Stimulated activated CD8-positive, alpha-beta memory T cell treated with anti-CD3 and anti-CD28 coated beads, Interleukin-12 subunit alpha, Interleukin-12 subunit beta, amount 100 ng/mL, for 24 hours (primary cell): Measurements from ENCODE around the gene NXN.
"Not testable (repeated sequence)": the region's sequence is repeated elsewhere in the genome, so short reads cannot be mapped to it uniquely, and the experiment has no call there.

Experiments
- DNase-seq: peaks from one replicate; pipeline ENCODE4 v3.0.0-alpha.2; 2020; ENCODE audit errors: extremely low read depth

The NXN gene

DNA sequence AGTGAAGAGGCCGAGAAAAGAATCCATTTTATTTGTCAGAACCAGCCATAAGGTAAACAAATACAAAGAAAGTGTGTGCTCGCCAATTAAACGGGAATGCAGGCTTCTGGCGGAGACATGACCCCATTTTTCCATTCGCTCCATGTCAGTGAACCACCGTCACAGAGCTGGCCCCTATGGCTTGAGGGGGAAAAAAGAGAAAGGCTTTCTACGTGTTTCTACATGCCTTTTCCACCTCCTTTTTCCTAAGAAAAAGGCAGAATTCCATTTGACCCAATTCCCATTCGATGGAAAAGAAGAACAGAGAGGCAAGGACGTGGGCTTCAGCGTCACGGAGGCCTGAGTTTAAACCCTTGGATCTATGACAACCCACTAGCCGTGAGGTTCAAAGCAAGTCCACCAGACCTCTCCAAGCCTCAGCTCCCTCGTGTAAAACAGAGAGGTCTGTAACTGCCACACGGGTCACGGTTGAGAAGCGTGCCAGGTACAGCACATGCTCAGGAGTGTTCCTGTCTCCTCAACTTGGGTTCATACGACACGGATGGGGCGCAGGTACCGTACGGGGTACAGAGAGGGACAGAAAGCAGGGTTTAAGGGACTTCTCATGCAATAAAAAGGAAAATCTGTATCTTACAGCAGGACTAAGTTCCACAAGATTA is 91.9 kb downstream of the NXN start:
- no peak for DNase-seq

DNA sequence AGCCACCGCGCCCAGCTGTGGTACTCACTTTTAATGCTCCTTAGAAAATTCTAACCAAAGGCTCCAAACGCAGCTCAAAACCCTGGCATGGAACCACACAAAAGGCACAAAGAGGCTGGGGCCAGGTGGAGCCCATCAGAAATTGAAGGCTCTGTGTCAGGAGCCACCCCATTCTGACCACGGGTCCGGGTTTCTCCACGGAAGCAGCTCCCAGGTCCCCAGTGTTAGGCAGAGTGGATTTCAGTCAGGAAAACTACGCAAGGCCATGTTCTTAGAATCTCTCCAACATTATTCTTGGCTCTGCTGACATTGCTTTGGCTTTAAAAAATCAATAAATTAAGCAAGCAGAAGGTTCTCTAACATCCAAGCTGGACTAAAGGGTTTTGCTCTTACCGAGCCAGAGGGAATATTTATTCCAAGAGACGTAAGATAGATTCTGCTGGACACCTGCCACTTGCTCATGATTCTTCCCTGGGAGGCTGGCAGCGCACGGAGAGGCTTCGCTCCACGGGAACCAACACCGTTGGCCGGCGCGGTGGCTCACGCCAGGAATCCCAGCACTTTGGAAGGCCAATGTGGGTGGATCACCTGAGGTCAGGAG is 93.5 kb downstream of the NXN start:
- DNase-seq, result no peak

DNA sequence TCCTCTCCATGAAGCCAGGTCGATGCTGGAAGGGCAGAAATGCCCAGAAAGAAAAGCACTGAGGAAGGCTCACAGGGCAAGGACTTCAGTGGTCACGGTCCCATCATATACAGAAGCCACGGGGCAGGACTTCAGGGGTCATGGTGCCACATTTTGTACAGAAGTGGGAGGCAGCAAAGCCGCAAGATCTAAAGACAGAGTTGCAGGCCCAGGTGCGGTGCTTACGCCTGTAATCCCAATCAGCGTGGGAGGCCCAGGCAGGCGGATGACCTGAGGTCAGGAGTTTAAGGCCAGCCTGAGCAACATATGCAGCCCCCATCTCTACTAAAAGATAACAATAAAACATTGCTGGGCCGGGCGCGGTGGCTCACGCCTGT is 96.0 kb downstream of the NXN start:
- DNase-seq, result no peak

DNA sequence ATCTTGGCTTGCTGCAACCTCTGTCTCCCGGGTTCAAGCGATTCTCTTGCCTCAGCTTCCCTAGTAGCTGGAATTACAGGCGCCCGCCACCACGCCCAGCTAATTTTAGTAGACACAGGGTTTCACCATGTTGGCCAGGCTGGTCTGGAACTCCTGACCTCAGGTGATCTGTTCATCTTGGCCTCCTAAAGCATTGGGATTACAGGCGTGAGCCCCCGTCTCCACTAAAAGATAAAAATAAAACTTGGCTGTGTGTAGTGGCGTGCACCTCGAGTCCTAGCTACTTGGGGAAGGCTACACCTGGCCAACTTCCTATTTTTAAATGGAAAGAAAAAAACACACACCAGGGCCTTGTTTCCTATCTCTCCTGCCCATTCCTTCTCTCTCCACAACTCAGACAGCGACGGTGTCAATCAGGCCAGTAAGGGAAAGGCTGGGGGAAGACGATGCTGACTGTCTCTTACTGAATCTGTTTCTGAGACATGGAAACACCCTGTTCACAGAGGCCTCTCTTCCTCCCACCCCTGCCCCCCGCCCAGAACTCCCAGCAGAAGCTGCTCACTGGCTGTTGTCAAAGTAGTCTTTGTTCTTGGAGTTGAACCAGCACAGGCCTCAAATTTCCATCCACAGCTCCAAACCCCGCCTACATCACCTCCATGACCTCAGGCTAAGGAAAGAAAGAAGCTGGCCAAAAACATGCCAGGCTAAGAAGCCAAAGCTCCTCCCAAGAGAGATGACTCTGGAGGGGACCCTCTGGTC is 96.6 kb downstream of the NXN start:
- no peak for DNase-seq

DNA sequence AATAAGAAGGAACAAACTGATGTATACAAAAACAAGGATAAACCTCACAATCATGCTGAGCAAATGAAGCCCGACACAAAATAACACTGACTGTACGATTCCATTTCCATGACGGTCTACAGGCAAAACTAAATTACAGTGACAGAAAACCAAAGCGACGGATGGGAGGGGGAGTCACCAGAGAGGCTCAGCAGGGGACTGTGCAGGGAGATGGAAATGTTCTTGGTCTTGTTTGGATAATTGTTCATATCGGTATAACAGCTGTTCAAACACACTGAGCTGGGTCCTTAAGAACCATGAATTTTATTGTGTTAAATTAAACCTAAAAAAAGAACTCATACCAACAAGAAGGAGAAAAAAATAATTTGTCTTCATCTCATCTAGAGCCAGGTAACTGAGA is 97.8 kb downstream of the NXN start:
- no peak for DNase-seq

DNA sequence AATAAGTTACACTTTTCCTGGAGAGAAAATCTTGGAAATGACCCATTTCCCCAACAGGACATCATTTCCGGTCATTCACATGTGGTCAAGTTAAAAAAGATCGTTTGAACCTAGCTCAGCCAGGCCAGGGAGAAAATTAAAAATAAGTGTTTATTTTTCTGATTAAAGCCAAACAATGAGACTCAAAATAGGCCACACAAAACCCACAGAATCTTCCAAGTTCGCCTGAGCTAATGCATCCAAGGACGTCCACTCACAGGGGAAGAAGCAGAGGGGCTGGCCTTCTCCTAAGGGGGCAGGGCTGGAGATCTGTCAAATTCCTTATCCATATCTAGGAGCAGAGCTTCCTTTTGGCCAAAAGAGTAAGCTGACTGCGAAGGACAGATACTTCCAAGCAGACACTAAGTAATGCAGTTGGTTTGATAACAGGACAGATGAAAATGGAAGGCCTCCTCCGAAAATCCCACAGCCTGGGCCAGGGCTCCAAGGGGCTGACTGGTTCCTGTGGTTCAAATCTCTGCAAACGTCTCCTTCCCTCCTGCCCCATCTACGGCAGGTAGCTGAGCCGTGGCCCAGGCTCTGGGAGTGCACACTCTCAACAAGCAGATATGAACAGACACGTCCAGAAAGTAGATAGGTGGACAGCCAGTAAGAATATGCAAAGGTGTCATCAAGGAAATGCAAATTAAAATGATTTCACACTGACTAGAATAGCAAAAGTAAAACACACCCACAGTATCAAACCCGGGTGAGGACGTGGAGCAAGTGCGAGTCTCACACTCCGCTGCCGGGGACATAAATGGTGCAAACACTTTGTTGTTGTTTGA is 98.9 kb downstream of the NXN start:
- DNase-seq, result no peak

DNA sequence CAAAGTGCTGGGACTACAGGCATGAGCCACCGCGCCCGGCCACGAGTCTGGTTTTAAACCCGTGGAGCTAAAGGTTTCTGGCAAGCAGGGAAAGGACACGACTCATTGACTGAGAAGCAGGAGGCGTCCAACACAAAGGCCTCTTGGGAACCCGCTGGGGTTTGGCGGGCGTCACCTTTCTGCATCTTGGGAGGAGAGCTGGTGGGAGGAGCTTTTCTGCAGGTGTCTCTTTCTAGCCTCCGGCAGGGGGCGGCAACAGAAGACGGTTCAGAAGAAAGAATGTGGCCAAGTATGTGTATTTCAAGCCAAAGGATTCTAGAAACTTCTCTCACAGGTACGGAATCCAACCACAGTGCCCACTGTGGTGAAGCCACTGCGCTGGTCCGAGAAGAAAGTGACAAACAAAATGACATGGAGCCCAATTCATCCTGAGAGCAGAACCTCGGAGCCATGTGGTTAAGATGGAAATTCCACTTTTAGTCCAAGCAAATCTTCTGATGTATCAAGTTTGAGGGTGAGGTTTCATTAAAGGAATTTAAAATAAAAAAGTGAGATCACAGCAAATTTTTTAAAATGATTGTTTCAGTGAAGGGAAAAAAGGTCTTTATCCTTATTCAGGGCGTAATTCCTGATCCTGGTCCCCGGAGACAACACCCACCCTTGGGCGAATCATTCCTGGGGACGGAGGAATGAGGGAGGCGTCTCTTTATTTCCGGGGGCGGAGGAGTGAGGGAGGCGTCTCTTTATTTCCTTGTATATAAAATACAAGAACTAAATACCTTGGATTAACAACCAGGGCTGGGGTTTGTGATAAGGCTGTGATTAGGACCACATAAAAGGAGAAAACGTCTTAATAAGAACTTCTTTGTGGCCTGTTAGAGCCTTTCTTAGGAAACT is 99.8 kb downstream of the NXN start:
- peak; percentile 12 for DNase-seq

DNA sequence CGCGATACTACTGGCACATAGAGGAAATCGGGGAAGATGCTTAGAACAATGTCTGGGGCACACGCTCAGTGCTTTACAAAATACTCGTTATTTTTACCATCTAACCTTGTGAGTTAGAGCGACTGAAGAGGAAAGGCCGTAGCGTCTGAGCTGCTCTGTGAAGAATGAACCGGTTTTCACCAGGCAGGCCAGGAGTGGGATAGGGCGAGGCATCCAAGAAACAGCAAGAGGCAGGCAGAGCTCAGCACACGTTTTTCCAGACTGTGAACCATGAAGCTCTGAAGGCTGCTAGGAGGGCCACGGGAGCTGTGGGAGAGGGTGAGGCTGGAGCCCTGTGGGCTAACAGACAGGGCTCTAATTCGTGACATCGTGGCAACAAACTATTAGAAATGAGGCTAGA is 101.9 kb downstream of the NXN start:
- no peak for DNase-seq

DNA sequence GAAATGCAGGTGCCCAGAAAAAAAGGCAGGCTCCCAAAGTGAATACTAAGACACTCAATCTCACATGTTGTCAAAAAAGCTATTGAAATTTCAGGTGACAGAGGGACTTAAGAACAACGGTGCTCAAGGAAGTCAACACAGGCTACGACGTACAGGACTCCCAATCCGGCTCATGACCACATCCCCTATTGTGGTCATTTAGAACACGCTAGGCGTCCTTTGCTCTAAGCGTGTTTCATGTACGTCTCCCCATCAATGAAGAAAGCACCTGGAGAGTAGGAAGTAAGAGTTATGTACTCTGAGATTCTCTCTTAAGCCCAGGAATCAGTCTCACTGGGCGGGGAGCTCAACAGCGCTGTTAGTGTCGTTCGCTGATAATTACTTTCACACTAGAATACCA is 103.3 kb downstream of the NXN start:
- DNase-seq, result no peak

DNA sequence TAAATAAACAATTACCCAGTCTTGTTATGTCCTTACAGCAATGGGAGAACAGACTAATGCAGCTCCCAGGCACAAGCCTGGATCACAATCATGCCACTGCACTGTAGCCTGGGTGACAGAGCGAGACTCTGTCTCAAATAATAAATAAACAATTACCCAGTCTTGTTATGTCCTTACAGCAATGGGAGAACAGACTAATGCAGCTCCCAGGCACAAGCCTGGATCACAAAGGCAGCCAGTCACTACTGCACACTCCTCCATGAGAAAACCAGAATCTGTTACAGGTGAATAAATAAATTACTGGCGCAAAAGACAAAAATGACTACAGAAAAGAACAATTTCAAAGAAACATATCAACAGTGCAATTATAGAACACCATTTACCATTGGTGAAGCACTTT is 105.0 kb downstream of the NXN start:
- DNase-seq, result not testable (repeated sequence)

DNA sequence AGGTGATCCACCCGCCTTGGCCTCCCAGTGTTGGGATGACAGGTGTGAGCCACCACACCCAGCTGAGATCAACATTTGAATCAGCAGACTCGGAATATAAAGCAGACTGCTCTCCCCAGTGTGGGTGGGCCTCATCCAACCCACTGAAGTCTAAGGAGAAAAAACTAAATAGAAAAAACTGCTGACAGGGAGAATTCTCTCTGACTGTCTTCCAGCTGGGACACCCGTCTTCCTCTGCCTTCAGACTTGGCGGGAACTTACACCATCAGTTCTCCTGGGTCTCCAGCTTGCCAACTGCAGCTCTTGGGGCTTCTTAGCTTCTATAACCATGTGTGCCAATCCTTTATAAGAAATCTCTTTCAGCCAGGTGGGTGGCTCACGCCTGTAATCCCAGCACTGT is 106.7 kb downstream of the NXN start:
- no peak for DNase-seq

DNA sequence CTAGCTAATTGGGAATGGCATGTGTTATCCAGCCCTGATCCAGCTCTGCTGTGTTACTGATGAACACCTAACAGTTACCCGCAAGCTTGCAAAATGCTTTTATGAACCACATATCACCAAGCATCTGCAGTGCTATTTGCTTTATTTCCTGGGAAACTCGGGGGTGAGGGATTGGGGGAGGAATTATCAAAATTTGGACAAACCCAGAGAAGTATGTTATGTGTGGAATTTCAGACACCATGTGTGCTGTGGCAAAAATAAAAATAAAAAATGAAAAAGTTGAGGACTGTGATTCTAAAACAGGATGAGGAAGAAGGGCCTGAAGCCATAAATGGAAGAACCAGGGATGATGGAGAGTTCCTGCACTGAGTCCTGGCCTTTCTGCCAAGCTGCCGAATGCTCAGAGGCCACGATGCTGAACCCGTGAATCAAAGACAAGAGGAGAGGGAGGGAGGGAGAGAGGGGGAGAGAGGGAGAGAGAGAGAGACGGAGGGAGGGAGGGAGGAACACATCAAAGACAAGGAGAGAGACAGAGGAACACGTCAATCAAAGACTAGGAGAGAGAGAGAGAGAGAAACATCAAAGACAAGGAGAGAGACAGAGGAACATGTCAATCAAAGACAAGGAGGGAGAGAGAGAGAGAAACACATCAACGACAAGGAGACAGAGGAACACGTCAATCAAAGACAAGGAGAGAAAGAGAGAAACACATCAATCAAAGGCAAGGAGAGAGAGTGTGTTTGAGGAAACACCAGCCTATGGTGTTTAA is 107.6 kb downstream of the NXN start:
- DNase-seq, result no peak

DNA sequence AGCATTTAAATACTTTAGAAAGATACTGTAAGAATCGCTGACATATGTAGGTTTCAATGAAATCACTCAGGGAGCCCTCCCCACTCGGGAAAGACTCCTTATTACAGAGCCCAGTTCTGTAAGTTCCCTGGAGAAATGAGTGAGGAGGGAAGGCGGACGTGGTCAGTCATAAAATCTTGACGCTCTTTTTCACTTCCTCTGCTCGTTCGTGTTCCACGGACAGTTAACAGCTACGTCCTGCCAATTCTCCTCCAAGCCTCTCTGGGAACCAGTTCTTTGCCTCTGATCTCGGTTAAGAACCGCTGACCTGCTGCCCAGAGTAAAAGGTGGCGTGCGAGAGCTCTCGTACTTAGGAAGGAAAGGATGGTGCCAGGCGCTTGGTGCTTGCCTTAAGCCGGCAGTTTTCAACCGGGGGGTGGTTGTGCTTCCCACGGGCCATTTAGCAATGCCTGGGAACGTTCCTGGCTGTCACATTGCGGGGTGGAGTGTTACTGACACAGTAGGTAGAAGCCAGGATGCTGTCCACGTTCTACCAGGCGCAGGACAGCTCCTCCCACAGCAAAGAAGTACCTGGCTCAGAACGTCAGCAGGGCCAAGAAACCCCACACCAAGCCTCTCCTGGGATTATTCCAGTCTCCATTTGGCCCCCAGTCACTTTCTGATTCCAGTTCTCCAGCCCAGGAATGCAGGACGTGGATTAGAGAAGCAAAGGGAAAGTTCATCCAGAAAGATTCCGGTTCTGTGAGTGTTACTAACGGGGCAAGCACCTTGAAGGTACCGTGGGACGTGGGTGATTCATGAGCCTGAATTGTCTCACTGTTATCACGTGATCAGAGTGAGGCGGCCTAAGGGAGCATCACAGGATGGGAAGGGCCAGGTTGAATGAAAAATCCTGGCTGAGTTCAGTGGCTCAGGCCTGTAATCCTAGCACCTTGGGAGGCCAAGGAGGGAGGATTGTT is 109.7 kb downstream of the NXN start:
- DNase-seq, result no peak

DNA sequence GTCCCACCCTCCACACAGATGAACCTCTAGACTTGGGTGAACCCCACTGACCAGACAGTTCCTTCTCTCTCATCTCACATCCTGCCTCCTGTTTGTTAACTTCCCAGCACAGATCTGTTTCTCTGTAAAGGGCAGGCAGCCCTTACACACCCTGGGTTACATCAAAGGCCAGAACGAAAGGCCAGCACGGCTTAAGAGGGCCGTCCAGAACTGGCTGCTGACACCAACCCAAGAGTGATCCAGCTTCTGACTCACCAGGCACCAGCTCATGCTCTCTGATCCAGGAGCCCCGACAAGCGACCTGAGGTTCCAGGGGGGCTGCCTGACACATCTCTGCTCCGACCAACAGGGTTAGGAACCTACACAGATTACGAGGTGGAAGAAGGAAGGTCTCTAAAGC is 110.5 kb downstream of the NXN start:
- DNase-seq, result no peak

DNA sequence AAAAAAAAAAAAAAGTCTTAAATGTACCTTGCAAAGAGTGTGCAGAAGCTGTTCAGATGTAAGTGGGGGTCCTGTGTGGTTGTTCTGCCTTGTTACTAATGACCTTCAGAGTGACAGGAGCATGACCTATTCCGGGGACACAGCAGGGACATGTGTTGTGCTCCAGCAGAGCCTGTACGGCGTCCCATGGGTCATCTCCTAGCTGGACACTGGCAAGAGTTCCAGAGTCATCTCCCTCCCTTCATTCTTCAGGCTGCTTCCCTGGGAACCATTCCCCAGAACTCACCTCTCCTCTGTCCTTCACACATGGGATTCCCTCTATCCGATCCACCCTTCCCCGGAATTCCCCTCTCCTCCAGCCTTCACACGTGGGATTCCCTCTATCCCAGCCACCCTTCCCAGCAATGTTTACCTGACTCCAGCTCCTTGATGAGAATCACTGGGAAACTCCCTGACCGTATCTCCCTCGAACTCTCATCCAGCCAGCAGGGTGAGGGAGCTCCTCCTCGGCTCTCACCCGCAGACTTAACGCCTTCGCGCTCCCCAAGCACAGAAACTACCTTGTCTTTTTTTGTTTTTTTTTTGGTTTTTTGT is 111.6 kb downstream of the NXN start:
- DNase-seq, result no peak

DNA sequence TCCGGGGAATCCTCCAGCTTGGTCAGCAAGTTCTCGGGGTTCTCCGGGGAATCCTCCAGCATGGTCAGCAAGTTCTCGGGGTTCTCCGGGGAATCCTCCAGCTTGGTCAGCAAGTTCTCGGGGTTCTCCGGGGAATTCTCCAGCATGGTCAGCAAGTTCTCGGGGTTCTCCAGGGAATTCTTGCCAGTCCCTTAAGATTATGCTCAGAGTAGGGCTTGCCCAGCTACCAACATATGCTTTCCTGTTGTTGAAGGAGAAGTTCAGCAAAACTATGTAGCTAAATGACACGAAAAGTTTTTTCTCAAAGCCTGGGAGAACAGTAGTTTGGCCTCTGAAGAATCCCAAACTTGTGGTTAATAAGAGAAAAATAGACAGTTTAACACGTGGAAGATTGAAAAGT is 112.3 kb downstream of the NXN start:
- DNase-seq, result not testable (repeated sequence)

DNA sequence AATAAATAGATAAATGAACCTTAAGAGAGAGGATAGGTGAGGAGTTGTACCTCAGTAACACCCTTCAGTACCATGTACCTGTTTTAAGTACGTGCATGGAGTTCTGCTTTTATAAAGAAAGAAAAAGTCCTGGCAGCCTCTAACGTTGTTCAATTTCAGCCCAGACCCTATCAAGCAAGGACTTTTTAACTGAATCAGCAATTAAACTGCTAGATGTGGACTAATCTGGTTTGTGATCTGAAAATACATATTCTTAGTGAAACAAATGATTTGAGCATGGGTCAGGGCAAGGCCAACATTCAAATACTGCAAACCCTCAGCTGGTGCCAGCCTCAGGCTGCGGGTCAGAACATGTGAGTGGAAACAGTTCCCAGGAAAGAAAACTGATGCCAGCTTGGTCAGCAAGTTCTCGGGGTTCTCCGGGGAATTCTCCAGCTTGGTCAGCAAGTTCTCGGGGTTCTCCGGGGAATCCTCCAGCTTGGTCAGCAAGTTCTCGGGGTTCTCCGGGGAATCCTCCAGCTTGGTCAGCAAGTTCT is 112.9 kb downstream of the NXN start:
- DNase-seq, result no peak

DNA sequence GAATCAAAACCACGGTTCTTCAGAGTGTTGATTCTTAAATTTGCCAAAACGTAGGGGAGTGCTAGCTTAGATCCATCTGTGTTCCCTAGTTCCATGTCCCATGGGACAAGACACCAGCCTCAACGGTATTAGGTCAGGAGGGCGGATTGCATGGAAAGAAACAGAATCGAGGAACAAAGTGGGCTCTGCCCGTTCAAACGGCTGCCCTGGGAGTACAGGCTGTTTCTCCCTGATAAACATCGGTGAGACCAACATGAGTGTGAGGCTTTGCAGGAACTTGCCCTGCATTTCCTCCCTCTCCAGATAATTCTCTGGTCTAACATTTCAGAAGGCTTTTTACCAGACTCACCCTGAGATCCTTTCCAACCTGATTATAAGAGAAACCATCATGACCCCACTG is 115.3 kb downstream of the NXN start:
- no peak for DNase-seq

DNA sequence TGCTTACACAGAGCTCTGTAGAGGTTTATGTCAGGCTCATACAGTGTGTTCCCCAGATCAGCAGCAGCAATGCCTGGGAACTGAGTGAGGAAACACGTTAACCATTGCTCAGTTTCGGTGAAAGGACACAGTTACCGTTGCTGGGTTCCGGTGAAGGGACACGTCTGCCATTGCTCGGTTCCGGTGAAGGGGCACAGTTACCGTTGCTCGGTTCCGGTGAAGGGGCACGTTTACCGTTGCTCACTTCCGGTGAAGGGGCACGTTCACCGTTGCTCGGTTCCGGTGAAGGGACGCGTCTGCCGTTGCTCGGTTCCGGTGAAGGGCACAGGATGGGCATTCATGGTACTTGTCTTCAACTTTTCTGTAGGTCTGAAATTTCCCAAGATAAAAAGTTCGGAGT is 115.7 kb downstream of the NXN start:
- DNase-seq, result no peak
